ENCODE measurements around the gene DDX20. TPM values are rescaled to one million over a fixed set of nuclear protein-coding genes. Genes with fewer than 3 reads are reported as not detected.

Gene DDX20
- total RNA-seq, 3 donors from 2014 or later = 7.7 to 12.4 (median 8.6) TPM

- intact Hi-C loops (cut with DNase I, micrococcal nuclease) = no loop called here
- ATAC-seq = no peak
Observed at GRCh38 chr1:111814642-111815041, 58.9 kb downstream of the DDX20 start.

More at GRCh38 chr1:111814642-111815041, 58.9 kb downstream of the DDX20 start:
- no peak for TF ChIP-seq CTCF (IDR thresholded peaks at IDR 0.05)
- no peaks in the 10 kb centered on the region for H3K9me3 ChIP-seq
- DNase-seq = no peak
- no peaks in the 10 kb centered on the region for H3K4me1 ChIP-seq (ENCODE audit: low read depth)
- H3K36me3 ChIP-seq (ENCODE audit: low read depth) = no peaks in the 10 kb centered on the region
- H3K4me3 ChIP-seq = no peak overlapping the region

Other genes starting within 250 kb of the DDX20 start
- gene RAP1A, start 136.1 kb upstream of the DDX20 start, total RNA-seq = 100 to 1,000 TPM in 1 of 3 donors, 10 to 100 TPM in 2; 84.4 to 272 (median 95.4) TPM
- gene INKA2, start 16.5 kb upstream of the DDX20 start, total RNA-seq = 1 to 10 TPM; 2.3 to 9.8 (median 2.5) TPM
- gene KCND3, start 233.8 kb downstream of the DDX20 start, total RNA-seq = 10 to 100 TPM in 1 of 3 donors, 1 to 10 TPM in 2; 1.2 to 10.3 (median 5.5) TPM